HG03280 (cell line): ENCODE data around the gene EFS.
"Not testable (repeated sequence)": the region's sequence is repeated elsewhere in the genome, so short reads cannot be mapped to it uniquely, and the experiment has no call there.

Source experiments
- ATAC-seq: cut with Tn5 transposase; IDR thresholded peaks from one replicate; pipeline ENCODE4 v1.9.1; 2021; ENCODE audit warnings: mild to moderate bottlenecking, moderate library complexity; ENCODE audit not compliant: unreplicated experiment

EFS gene

GRCh38 chr14:23399136-23399535, 34.2 kb upstream of the EFS start:
- no peak for ATAC-seq

GRCh38 chr14:23398348-23398747, 33.4 kb upstream of the EFS start:
- no peak for ATAC-seq

GRCh38 chr14:23396781-23397407, 31.9 kb upstream of the EFS start:
- no peak for ATAC-seq

GRCh38 chr14:23396126-23396525, 31.2 kb upstream of the EFS start:
- no peak for ATAC-seq

GRCh38 chr14:23392613-23393012, 27.6 kb upstream of the EFS start:
- ATAC-seq = no peak

- ATAC-seq = not testable (repeated sequence)
Observed at GRCh38 chr14:23389871-23390270, 24.9 kb upstream of the EFS start.

GRCh38 chr14:23389396-23389795, 24.4 kb upstream of the EFS start:
- ATAC-seq = no peak

GRCh38 chr14:23388996-23389395, 24.0 kb upstream of the EFS start:
- ATAC-seq = no peak

GRCh38 chr14:23387916-23388882, 23.2 kb upstream of the EFS start:
- no peak for ATAC-seq

- ATAC-seq = no peak
Observed at GRCh38 chr14:23386999-23387398, 22.0 kb upstream of the EFS start.

GRCh38 chr14:23386266-23386657, 21.3 kb upstream of the EFS start:
- not testable (repeated sequence) for ATAC-seq

GRCh38 chr14:23385642-23386265, 20.8 kb upstream of the EFS start:
- no peak for ATAC-seq

GRCh38 chr14:23385244-23385641, 20.3 kb upstream of the EFS start:
- no peak for ATAC-seq

- ATAC-seq = no peak
Observed at GRCh38 chr14:23384364-23385080, 19.6 kb upstream of the EFS start.

- ATAC-seq = no peak
Observed at GRCh38 chr14:23382731-23383440, 17.9 kb upstream of the EFS start.

GRCh38 chr14:23382276-23382675, 17.3 kb upstream of the EFS start:
- no peak for ATAC-seq

GRCh38 chr14:23381871-23382270, 16.9 kb upstream of the EFS start:
- no peak for ATAC-seq

GRCh38 chr14:23380976-23381375, 16.0 kb upstream of the EFS start:
- ATAC-seq = no peak

- ATAC-seq = no peak
Observed at GRCh38 chr14:23380197-23380914, 15.4 kb upstream of the EFS start.
